ENCODE measurements around the gene ATP2B3.

- TF ChIP-seq CTCF (IDR thresholded peaks at IDR 0.05) (no peak), EP300 (IDR thresholded peaks at IDR 0.05) (no peak)
Observed at GRCh38 chrX:153477901-153478300, 39.5 kb upstream of the ATP2B3 start.
